Endothelial cell of umbilical vein (primary cell): ENCODE data around the gene MAN1A2. TPM values are rescaled to one million over a fixed set of nuclear protein-coding genes. Genes with fewer than 3 reads are reported as not detected.

Experiments
- BruUV-seq: library from RNA; stranded (reverse); fragments of 400-500 nt; replicated peaks from 2 replicates; lab custom pipeline; 2021; lab: Mats Ljungman, UMichigan
- CTCF ChIA-PET: fragments of 300-600, 350-600 bp; sonication (Branson Sonifier 250); formaldehyde crosslinking; loops from one replicate; lab custom pipeline; 2021; ENCODE audit warnings: antibody characterized with exemption, inconsistent platforms; lab: Charles Lee
- POLR2A ChIA-PET: fragments of 300-600, 350-600 bp; sonication (Branson Sonifier 250); formaldehyde crosslinking; loops from one replicate; lab custom pipeline; 2021; ENCODE audit warnings: antibody characterized with exemption, inconsistent platforms; lab: Charles Lee
- DNase-seq: peaks from one replicate; pipeline ENCODE4 v3.0.0-alpha.2; 2011; ENCODE audit warnings: low read depth, low spot score
- FAIRE-seq: peaks from 2 replicates; lab custom pipeline; 2011; peaks lifted over from hg19 to GRCh38; lab: Jason Lieb, UNC
- H2AFZ ChIP-seq: 2 replicates; pipeline ENCODE4 v1.6.0; 2012; ENCODE audit warnings: low read depth, low read length, control low read depth, inconsistent platforms
- H3K27ac ChIP-seq: 2 replicates; pipeline ENCODE4 v1.5.1; 2011; ENCODE audit warnings: low read depth, mild to moderate bottlenecking, control low read depth, low read length, moderate library complexity; ENCODE audit not compliant: insufficient read depth
- H3K27me3 ChIP-seq, 2 experiments: 2 replicates each; pipeline versions ENCODE4 v1.6.0 to v1.6.1; 2011; ENCODE audit warnings: low read length in 2 of 2, mixed read lengths in 1 of 2; ENCODE audit not compliant: control insufficient read depth in 2 of 2, insufficient read depth in 2 of 2
- H3K36me3 ChIP-seq, 2 experiments: 2 replicates in 1 of 2; 3 replicates in 1 of 2; pipeline ENCODE4 v1.5.1; 2011; ENCODE audit warnings: low read length in 2 of 2, mild to moderate bottlenecking in 1 of 2, moderate library complexity in 1 of 2; ENCODE audit not compliant: control insufficient read depth in 2 of 2, insufficient read depth in 2 of 2; ENCODE audit errors: extremely low read depth in 1 of 2
- H3K4me1 ChIP-seq: 3 replicates; pipeline ENCODE4 v1.5.1; 2011; ENCODE audit warnings: mild to moderate bottlenecking, low read length; ENCODE audit not compliant: control insufficient read depth, insufficient read depth; ENCODE audit errors: extremely low read depth
- H3K4me2 ChIP-seq: 2 replicates; pipeline ENCODE4 v1.6.1; 2011; ENCODE audit warnings: low read length, control low read depth, mixed read lengths; ENCODE audit not compliant: insufficient read depth
- H3K4me3 ChIP-seq, 3 experiments: fragments of 200-600 bp in 1 of 3; sonication (generic), shearing (Covaris generic) in 1 of 3; replicated peaks in 1 of 3; 2 replicates each; pipeline ENCODE4 v1.5.1; 2011 to 2016; ENCODE audit warnings: control low read depth in 3 of 3, low read length in 3 of 3, mild to moderate bottlenecking in 2 of 3, inconsistent platforms in 1 of 3, low read depth in 1 of 3, moderate library complexity in 1 of 3; ENCODE audit not compliant: insufficient read depth in 1 of 3
- H3K79me2 ChIP-seq: 2 replicates; pipeline ENCODE4 v1.6.0; 2012; ENCODE audit warnings: low read length, inconsistent platforms; ENCODE audit not compliant: control insufficient read depth, insufficient read depth
- H3K9ac ChIP-seq: replicated peaks from 2 replicates; pipeline ENCODE3; 2011; ENCODE audit warnings: low read length, control low read depth; ENCODE audit not compliant: insufficient read depth; ENCODE audit errors: extremely low read depth
- H3K9me1 ChIP-seq: replicated peaks from 3 replicates; pipeline ENCODE4 v1.6.0; 2011; ENCODE audit warnings: mild to moderate bottlenecking, low read length; ENCODE audit not compliant: control insufficient read depth, insufficient read depth; ENCODE audit errors: extremely low read depth
- H3K9me3 ChIP-seq: replicated peaks from 2 replicates; pipeline ENCODE4 v1.5.1; 2012; ENCODE audit warnings: low read length, inconsistent platforms; ENCODE audit not compliant: control insufficient read depth, insufficient read depth
- H4K20me1 ChIP-seq: replicated peaks from 2 replicates; pipeline ENCODE3; 2011; ENCODE audit warnings: mild to moderate bottlenecking, low read length; ENCODE audit not compliant: control insufficient read depth, insufficient read depth; ENCODE audit errors: extremely low read depth
- CTCF ChIP-seq, 2 donors: IDR thresholded peaks; 1 replicate in 1 of 2; 2 replicates in 1 of 2; pipeline ENCODE4 v1.5.1; 2011; ENCODE audit warnings: low read length in 2 of 2, mild to moderate bottlenecking in 2 of 2, moderate library complexity in 2 of 2, control low read depth in 1 of 2, inconsistent platforms in 1 of 2, low read depth in 1 of 2; ENCODE audit not compliant: insufficient read depth in 1 of 2; ENCODE audit errors: extremely low read depth in 1 of 2
- EZH2 ChIP-seq: IDR thresholded peaks from 2 replicates; pipeline ENCODE4 v1.6.1; 2012; ENCODE audit warnings: borderline replicate concordance, low read depth, mild to moderate bottlenecking, moderate library complexity, low read length, inconsistent platforms; ENCODE audit not compliant: severe bottlenecking
- FOS ChIP-seq: IDR thresholded peaks from 2 replicates; pipeline ENCODE4 v1.6.1; 2011; ENCODE audit warnings: mild to moderate bottlenecking, low read length, moderate library complexity, borderline replicate concordance; ENCODE audit not compliant: insufficient read depth
- GATA2 ChIP-seq: IDR thresholded peaks from 2 replicates; pipeline ENCODE4 v1.7.0; 2011; ENCODE audit warnings: low read depth, mild to moderate bottlenecking, moderate library complexity, mixed read lengths, low read length; ENCODE audit not compliant: insufficient read length, insufficient read depth
- JUN ChIP-seq: IDR thresholded peaks from 2 replicates; pipeline ENCODE4 v1.6.1; 2011; ENCODE audit warnings: borderline replicate concordance, low read depth; ENCODE audit not compliant: insufficient read length, insufficient read depth
- MAX ChIP-seq: IDR thresholded peaks from 2 replicates; pipeline ENCODE4 v1.6.1; 2011; ENCODE audit not compliant: insufficient read depth, insufficient read length
- MYC ChIP-seq: IDR thresholded peaks from one replicate; pipeline ENCODE4 v1.6.1; 2011; ENCODE audit warnings: mild to moderate bottlenecking, low read depth, low read length
- POLR2A ChIP-seq: IDR thresholded peaks from 2 replicates; pipeline ENCODE4 v1.6.1; 2012; ENCODE audit warnings: low read depth, mild to moderate bottlenecking, control low read depth, low read length
- POLR2AphosphoS5 ChIP-seq: IDR thresholded peaks from 2 replicates; pipeline ENCODE4 v1.6.1; 2012; ENCODE audit warnings: low read depth, mild to moderate bottlenecking, control low read depth, low read length, moderate library complexity; ENCODE audit not compliant: insufficient read depth
- dilution Hi-C: fragments of 300-500 bp; cut with MboI; formaldehyde crosslinking; loops from one replicate; pipeline ENCODE4 v1.15.0; 2019; ENCODE audit warnings: low sequenced_read_pairs; ENCODE audit not compliant: extremely low pct_ligation_motif_present
- intact Hi-C: fragments of 100-400 bp; cut with micrococcal nuclease; formaldehyde crosslinking; loops from one replicate; pipeline ENCODE4 v1.10.0; 2022
- polyA plus RNA-seq, 4 experiments: library from polyadenylated mRNA; depleted of rRNA in 3 of 4; stranded (reverse) in 3 of 4; unstranded in 1 of 4; fragments of >200 nt; gene quantifications; 2 replicates each; pipeline versions ENCODE4 v1.2.1 to v1.2.3, GENCODE V29; 2011 to 2012; ENCODE audit warnings: missing spikeins in 1 of 4
- total RNA-seq: library from RNA; stranded (reverse); gene quantifications from 2 replicates; pipeline ENCODE4 v1.2.3, GENCODE V29; 2021

MAN1A2 gene
- total and polyA plus RNA-seq, 2 donors (not counting 3 experiments of a cell fraction or from before 2014, with no cell fraction given) = 13.5 to 36.2 TPM

GRCh38 chr1:117327011-117327410 lies 40.2 kb upstream of the MAN1A2 start:
- Histone ChIP-seq H4K20me1 (no peaks in the 10 kb centered on the region), H3K4me1 (no peaks in the 10 kb centered on the region), H2AFZ (no peak overlapping the region), H3K9me3 (no peaks in the 10 kb centered on the region), H3K27me3 (peaks cover 3 to 4% of the 10 kb centered on the region in 2 experiments), H3K9me1 (no peaks in the 10 kb centered on the region), H3K36me3 (no peaks in the 10 kb centered on the region), H3K9ac (no peak overlapping the region), H3K27ac (no peak overlapping the region), H3K4me3 (no peak overlapping the region), H3K79me2 (no peaks in the 10 kb centered on the region), H3K4me2 (no peak overlapping the region)
- CTCF ChIA-PET = interaction anchor here (1.0 kb wide), 1 partner anchor 13 kb away, joined by 3 read pairs; no protein-coding TSS in a partner anchor
- no TSS peak for BruUV-seq
- intact Hi-C loops (no loop called here), dilution Hi-C loops (no loop called here)
- no peak for TF ChIP-seq POLR2A
- TF ChIP-seq CTCF (IDR thresholded peaks at IDR 0.05; ENCODE audit: extremely low read depth in 1 of 2, insufficient read depth in 1 of 2, low read depth in 1 of 2, low read length in 2 of 2) = no peak
- no peak for TF ChIP-seq JUN
- no peak for TF ChIP-seq EZH2
- TF ChIP-seq MYC = no peak
- no peak for DNase-seq
- no peak for FAIRE-seq
- POLR2A ChIA-PET = no interaction called here

GRCh38 chr1:117335376-117336086 lies 31.7 kb upstream of the MAN1A2 start:
- Histone ChIP-seq H3K4me1 (no peaks in the 10 kb centered on the region), H3K9me3 (no peaks in the 10 kb centered on the region), H3K9ac (no peak overlapping the region), H2AFZ (no peak overlapping the region), H3K4me3 (no peak overlapping the region), H3K27me3 (peaks cover 0 to 2% of the 10 kb centered on the region in 2 experiments), H4K20me1 (no peaks in the 10 kb centered on the region), H3K27ac (no peak overlapping the region), H3K36me3 (no peaks in the 10 kb centered on the region), H3K4me2 (no peak overlapping the region), H3K9me1 (no peaks in the 10 kb centered on the region), H3K79me2 (no peaks in the 10 kb centered on the region)
- BruUV-seq = no TSS peak
- DNase-seq = no peak
- ChIA-PET CTCF (interaction anchor here (0.9 to 1.1 kb wide), 3 partner anchors 14 to 199 kb away, joined by 3 read pairs; no protein-coding TSS in a partner anchor), POLR2A (no interaction called here)
- intact Hi-C loops (no loop called here), dilution Hi-C loops (no loop called here)
- TF ChIP-seq CTCF (IDR thresholded peaks at IDR 0.05; ENCODE audit: extremely low read depth in 1 of 2, insufficient read depth in 1 of 2, low read depth in 1 of 2, low read length in 2 of 2) (no peak), GATA2 (no peak), MYC (no peak), POLR2AphosphoS5 (no peak), FOS (no peak), EZH2 (no peak), POLR2A (no peak), JUN (no peak), MAX (no peak)
- FAIRE-seq = no peak
